ENCODE data around the gene SEZ6L2.
A peak's percentile ranks its signal among the peaks of the same experiment; 100 is the strongest.
"Not testable (repeated sequence)": the region's sequence is repeated elsewhere in the genome, so short reads cannot be mapped to it uniquely, and the experiment has no call there.

SEZ6L2 gene

DNA sequence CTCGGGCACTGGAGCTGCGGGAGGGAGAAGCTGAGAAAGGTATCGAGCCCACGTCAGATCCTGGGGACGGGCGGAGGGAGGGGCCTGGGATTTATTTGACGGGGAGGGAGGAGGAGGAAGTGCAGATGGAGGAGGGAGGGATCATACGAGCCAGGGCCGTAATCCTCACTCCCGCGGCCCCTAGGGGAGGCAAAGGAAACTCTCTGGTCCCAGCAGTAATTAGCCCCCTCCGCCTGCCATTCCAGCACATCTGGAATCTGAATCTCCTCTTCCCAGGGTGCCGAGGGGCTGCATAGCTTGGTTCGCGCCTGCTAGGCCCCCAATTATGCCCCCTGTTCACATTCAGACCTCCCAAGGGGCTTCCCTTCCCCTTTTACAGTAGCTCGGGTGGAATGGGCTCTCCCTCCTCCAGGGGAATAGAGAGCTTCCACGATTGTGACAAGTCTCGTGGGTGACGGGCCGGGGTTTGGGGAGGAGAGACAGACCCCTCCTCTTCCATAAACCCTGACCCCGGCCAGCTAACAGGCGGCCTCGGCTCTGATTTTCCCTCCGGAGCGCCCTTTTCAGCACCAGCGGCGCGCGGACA, at the start of gene SEZ6L2:
SEZ6L2 (minus strand) TSS at position 35 of the 586 bp plus-strand sequence. CDS start 531 bp downstream, outside the sequence.
- TF ChIP-seq CTCF (conservative IDR thresholded peaks at IDR 0.05): peak; percentile 26
- peak within 1 kb of the TSS; percentile 73 for H3K27ac ChIP-seq

DNA sequence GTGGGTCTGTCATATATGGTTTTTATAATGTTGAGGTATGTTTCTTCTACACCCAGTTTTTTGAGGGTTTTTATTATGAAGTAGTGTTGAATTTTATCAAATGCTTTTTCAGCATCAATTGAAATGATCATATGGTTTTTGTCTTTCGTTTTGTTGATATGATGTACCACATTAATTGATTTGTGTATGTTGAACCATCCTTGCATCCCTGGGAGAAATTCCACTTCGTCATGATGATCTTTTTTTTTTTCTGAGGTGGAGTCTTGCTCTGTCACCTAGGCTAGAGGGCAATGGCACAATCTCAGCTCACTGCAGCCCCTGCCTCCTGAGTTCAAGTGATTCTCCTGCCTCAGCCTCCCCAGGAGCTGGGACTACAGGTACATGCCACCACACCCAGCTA, 48.5 kb upstream of the SEZ6L2 start:
- H3K27ac ChIP-seq: no peak overlapping the region
- TF ChIP-seq CTCF (conservative IDR thresholded peaks at IDR 0.05): no peak

- TF ChIP-seq CTCF (conservative IDR thresholded peaks at IDR 0.05): 0 out of 2 replicates have a peak, but pooled peaks have one; percentile 7
Measured at GRCh38 chr16:29943846-29944799, 44.8 kb upstream of the SEZ6L2 start.

DNA sequence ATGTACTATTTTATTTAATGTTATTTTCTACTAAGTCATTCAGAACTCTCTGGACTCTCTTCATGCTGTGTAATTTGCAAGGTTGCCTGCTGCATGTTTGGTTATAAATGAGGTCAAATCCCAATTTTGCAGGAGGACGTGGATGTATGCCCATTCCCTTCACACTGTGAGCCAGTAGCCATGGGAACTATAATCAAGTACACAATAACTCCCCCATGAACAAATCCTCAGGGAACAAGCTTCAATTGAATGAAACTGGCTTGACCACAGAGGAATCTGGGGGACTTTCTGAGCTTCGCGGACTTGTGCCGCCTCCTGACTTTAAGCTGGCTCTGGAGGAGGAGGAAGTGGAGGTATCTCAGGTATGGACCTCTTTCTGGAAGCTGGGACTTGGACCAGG, 41.3 kb upstream of the SEZ6L2 start:
- H3K27ac ChIP-seq: no peak overlapping the region
- no peak for TF ChIP-seq CTCF (conservative IDR thresholded peaks at IDR 0.05)

More at GRCh38 chr16:29943846-29944799, 44.8 kb upstream of the SEZ6L2 start:
- H3K27ac ChIP-seq: peak overlapping the region; percentile 72

GRCh38 chr16:29931750-29932149, 32.4 kb upstream of the SEZ6L2 start:
- H3K27ac ChIP-seq: not testable (repeated sequence)

GRCh38 chr16:29927070-29927905, 27.9 kb upstream of the SEZ6L2 start:
- peak overlapping the region; percentile 76 for H3K27ac ChIP-seq
- TF ChIP-seq CTCF (conservative IDR thresholded peaks at IDR 0.05): no peak

- peak overlapping the region; percentile 76 for H3K27ac ChIP-seq
- no peak for TF ChIP-seq CTCF (conservative IDR thresholded peaks at IDR 0.05)
Measured at GRCh38 chr16:29926711-29927052, 27.3 kb upstream of the SEZ6L2 start.

Measured in VCaP (cell line).